Neuronal stem cell (in vitro differentiated cells): ENCODE results near the gene MDN1.
"Not testable (repeated sequence)": the region's sequence is repeated elsewhere in the genome, so short reads cannot be mapped to it uniquely, and the experiment has no call there.

Source experiments
- DNase-seq: peaks from one replicate; pipeline ENCODE4 v3.0.0-alpha.2; 2013; ENCODE audit warnings: low spot score
- H2AFZ ChIP-seq: one replicate; pipeline ENCODE4 v1.6.1; 2013; ENCODE audit warnings: mild to moderate bottlenecking, low read length, inconsistent platforms
- H2AK5ac ChIP-seq: 2 replicates; pipeline ENCODE4 v1.6.1; 2013; ENCODE audit warnings: low read depth, mild to moderate bottlenecking, inconsistent platforms, low read length, moderate library complexity, mixed read lengths
- H2BK120ac ChIP-seq: 2 replicates; pipeline ENCODE4 v1.6.1; 2013; ENCODE audit warnings: low read depth, mild to moderate bottlenecking, inconsistent platforms, low read length, moderate library complexity, mixed read lengths
- H2BK12ac ChIP-seq: one replicate; pipeline ENCODE4 v1.6.1; 2013; ENCODE audit warnings: low read length, inconsistent platforms
- H2BK15ac ChIP-seq: 2 replicates; pipeline ENCODE4 v1.6.1; 2013; ENCODE audit warnings: mild to moderate bottlenecking, low read length, inconsistent platforms, mixed read lengths
- H2BK5ac ChIP-seq: one replicate; pipeline ENCODE4 v1.6.1; 2013; ENCODE audit warnings: inconsistent platforms, mild to moderate bottlenecking, low read length, moderate library complexity
- H3K14ac ChIP-seq: one replicate; pipeline ENCODE4 v1.6.1; 2013; ENCODE audit warnings: low read length, inconsistent platforms
- H3K18ac ChIP-seq: 2 replicates; pipeline ENCODE4 v1.6.1; 2013; ENCODE audit warnings: low read length, inconsistent platforms
- H3K23ac ChIP-seq: 2 replicates; pipeline ENCODE4 v1.6.1; 2013; ENCODE audit warnings: low read depth, mild to moderate bottlenecking, mixed read lengths, low read length, inconsistent platforms; ENCODE audit not compliant: poor library complexity
- H3K27ac ChIP-seq: replicated peaks from 3 replicates; pipeline ENCODE4 v1.5.1; 2013; ENCODE audit warnings: low read length, inconsistent platforms
- H3K27me3 ChIP-seq, 3 experiments: 2 replicates each; pipeline ENCODE4 v1.6.1; 2013; ENCODE audit warnings: low read length in 3 of 3, mild to moderate bottlenecking in 2 of 3, inconsistent platforms in 1 of 3, low read depth in 1 of 3, mixed read lengths in 1 of 3, moderate library complexity in 1 of 3; ENCODE audit not compliant: control insufficient read depth in 3 of 3, insufficient read depth in 3 of 3
- H3K36me3 ChIP-seq, 2 donors: replicated peaks in 1 of 2; 2 replicates each; pipeline ENCODE4 v1.6.1; 2013; ENCODE audit warnings: low read length in 2 of 2; ENCODE audit not compliant: control insufficient read depth in 2 of 2, insufficient read depth in 2 of 2
- H3K4ac ChIP-seq: 2 replicates; pipeline ENCODE4 v1.6.1; 2013; ENCODE audit warnings: inconsistent platforms, mild to moderate bottlenecking, low read length, moderate library complexity
- H3K4me1 ChIP-seq, 2 donors: 1 replicate in 1 of 2; 2 replicates in 1 of 2; pipeline ENCODE4 v1.6.1; 2013; ENCODE audit warnings: low read length in 2 of 2, low read depth in 1 of 2; ENCODE audit not compliant: control insufficient read depth in 2 of 2, insufficient read depth in 1 of 2
- H3K4me2 ChIP-seq: one replicate; pipeline ENCODE4 v1.6.1; 2013; ENCODE audit warnings: mild to moderate bottlenecking, low read length, inconsistent platforms; ENCODE audit not compliant: insufficient read depth, poor library complexity, severe bottlenecking
- H3K4me3 ChIP-seq, 2 donors: 2 replicates each; pipeline ENCODE4 v1.5.1; 2013; ENCODE audit warnings: low read length in 2 of 2, mild to moderate bottlenecking in 2 of 2, inconsistent platforms in 1 of 2, moderate library complexity in 1 of 2
- H3K79me1 ChIP-seq: one replicate; pipeline ENCODE4 v1.6.1; 2013; ENCODE audit warnings: low read depth, mild to moderate bottlenecking, inconsistent platforms, low read length, moderate library complexity
- H3K9ac ChIP-seq: one replicate; pipeline ENCODE4 v1.6.1; 2013; ENCODE audit warnings: mild to moderate bottlenecking, low read depth, low read length, inconsistent platforms; ENCODE audit not compliant: poor library complexity
- H3K9me3 ChIP-seq, 2 donors: replicated peaks in 1 of 2; 2 replicates each; pipeline versions ENCODE3 to v1.6.1; 2013; ENCODE audit warnings: low read length in 2 of 2, mild to moderate bottlenecking in 2 of 2, inconsistent platforms in 1 of 2, low read depth in 1 of 2, mixed read lengths in 1 of 2, moderate library complexity in 1 of 2; ENCODE audit not compliant: control insufficient read depth in 2 of 2, insufficient read depth in 1 of 2
- H4K8ac ChIP-seq: one replicate; pipeline ENCODE4 v1.6.1; 2013; ENCODE audit warnings: low read depth, mild to moderate bottlenecking, inconsistent platforms, low read length, moderate library complexity
- H4K91ac ChIP-seq: one replicate; pipeline ENCODE4 v1.6.1; 2013; ENCODE audit warnings: low read length, low read depth, mild to moderate bottlenecking, inconsistent platforms; ENCODE audit not compliant: poor library complexity
- WGBS, 2 donors: extraction: QIAGEN DNeasy Blood & Tissue Kit; methylation state at CpG; one replicate each; pipeline ENCODE4 v1.1.7; 2013; ENCODE audit warnings: missing lambda C conversion rate in 2 of 2, mixed read lengths in 1 of 2; ENCODE audit not compliant: insufficient read length in 2 of 2, insufficient replicate concordance in 1 of 2; ENCODE audit errors: extremely low coverage in 2 of 2; 5-methylcytosine and 5-hydroxymethylcytosine counted together

Gene MDN1

DNA sequence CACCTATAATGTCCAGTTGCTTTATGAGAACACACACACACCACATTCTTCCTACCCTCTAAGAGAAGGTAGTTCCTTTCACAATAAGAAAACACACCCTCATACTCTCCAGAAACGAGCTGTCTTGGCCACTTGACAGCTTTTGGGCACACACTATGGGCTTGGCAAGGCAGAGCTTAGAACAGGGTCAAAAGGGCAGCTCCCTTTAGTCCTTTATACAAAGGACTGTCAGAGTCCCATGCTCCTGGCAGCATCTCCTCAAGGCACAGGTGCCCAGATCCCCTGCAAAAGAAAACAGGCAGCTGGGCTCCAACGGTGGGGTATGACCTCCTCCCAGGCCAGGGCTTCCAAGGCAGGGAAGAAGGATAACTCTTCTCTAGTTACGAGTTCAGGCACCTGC, 176.2 kb downstream of the MDN1 start:
- H3K27me3 ChIP-seq = no peaks in the 10 kb centered on the region
- H3K14ac ChIP-seq = no peak overlapping the region
- H3K9ac ChIP-seq = no peak overlapping the region
- no peak overlapping the region for H4K91ac ChIP-seq
- no peak overlapping the region for H3K18ac ChIP-seq
- WGBS, 2 donors = no CpG with 5 or more reads among the region's 3 CpGs
- no peak overlapping the region for H2BK15ac ChIP-seq
- no peaks in the 10 kb centered on the region for H3K9me3 ChIP-seq
- peaks cover 7 to 8% of the 10 kb centered on the region in 2 donors for H3K4me1 ChIP-seq
- no peak overlapping the region for H2BK5ac ChIP-seq
- no peak overlapping the region for H3K27ac ChIP-seq
- no peak overlapping the region for H2BK120ac ChIP-seq
- peaks cover 17 to 73% of the 10 kb centered on the region in 2 donors for H3K36me3 ChIP-seq
- no peak overlapping the region for H3K4me2 ChIP-seq
- H3K4me3 ChIP-seq = no peak overlapping the region
- H3K23ac ChIP-seq = no peak overlapping the region
- no peak overlapping the region for H4K8ac ChIP-seq
- no peak overlapping the region for H2AFZ ChIP-seq
- no peaks in the 10 kb centered on the region for H3K79me1 ChIP-seq
- H2BK12ac ChIP-seq = no peak overlapping the region
- no peak overlapping the region for H2AK5ac ChIP-seq
- DNase-seq = peak; percentile 23
- H3K4ac ChIP-seq = no peak overlapping the region

DNA sequence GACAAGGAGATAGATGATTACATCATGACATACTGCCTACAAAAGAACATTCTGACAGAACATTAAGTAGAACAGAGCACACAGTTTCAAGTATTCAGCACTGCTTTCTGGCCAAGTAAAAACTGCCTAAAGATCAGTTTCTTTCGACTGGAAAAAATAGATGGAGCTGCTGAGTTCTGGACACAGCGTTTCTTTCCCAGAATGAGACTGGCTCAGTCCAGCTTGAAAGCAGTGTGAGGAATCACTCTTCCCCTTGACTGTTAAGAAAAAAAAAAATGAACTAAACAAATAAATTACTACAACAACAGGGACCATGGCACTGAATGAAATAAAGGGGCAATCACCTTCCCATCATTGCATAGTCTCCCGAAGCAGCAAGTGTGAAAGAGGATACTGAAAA, 176.6 kb downstream of the MDN1 start:
- Histone ChIP-seq H2BK15ac (no peak overlapping the region), H3K4me3 (no peak overlapping the region), H3K36me3 (peaks cover 15 to 69% of the 10 kb centered on the region in 2 donors), H3K9ac (no peak overlapping the region), H3K4me2 (no peak overlapping the region), H4K91ac (no peak overlapping the region), H3K79me1 (no peaks in the 10 kb centered on the region), H3K27ac (no peak overlapping the region), H3K4ac (no peak overlapping the region), H3K4me1 (peaks cover 8% of the 10 kb centered on the region in 2 donors), H4K8ac (no peak overlapping the region), H3K14ac (no peak overlapping the region), H3K18ac (no peak overlapping the region), H2BK120ac (no peak overlapping the region), H3K23ac (no peak overlapping the region), H3K9me3 (no peaks in the 10 kb centered on the region), H2AFZ (no peak overlapping the region), H2BK12ac (no peak overlapping the region), H3K27me3 (no peaks in the 10 kb centered on the region), H2AK5ac (no peak overlapping the region), H2BK5ac (no peak overlapping the region)
- no peak for DNase-seq
- no CpG with 5 or more reads among the region's 3 CpGs for WGBS, 2 donors

DNA sequence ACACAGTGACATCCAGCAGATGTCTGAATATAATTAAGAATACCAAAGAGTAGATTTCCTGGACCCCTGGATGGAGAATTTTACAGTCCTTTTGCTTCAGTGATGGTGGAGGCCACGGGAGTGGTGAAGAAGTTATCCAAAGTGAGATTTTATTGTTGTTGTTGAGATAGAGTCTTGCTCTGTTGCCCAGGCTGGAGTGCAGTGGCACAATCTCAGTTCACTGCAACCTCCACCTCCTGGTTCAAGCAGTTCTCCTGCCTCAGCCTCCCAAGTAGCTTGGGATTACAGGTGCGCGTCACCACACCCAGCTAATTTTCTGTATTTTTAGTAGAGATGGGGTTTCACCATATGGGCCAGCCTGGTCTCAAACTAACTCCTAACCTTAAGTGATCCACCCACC, 178.0 kb downstream of the MDN1 start:
- not testable (repeated sequence) for H2BK120ac ChIP-seq, H3K79me1 ChIP-seq, H2AK5ac ChIP-seq, H4K91ac ChIP-seq, H3K9ac ChIP-seq, DNase-seq, H2BK15ac ChIP-seq, H3K4me3 ChIP-seq, H3K23ac ChIP-seq, H3K4me2 ChIP-seq, H4K8ac ChIP-seq, H3K4ac ChIP-seq, H2BK12ac ChIP-seq, H3K14ac ChIP-seq, H2AFZ ChIP-seq, H3K9me3 ChIP-seq, H3K27me3 ChIP-seq, H2BK5ac ChIP-seq, H3K18ac ChIP-seq, H3K27ac ChIP-seq
- WGBS, 2 donors = no CpG with 5 or more reads among the region's 3 CpGs
- peaks cover 10 to 12% of the 10 kb centered on the region in 2 donors for H3K4me1 ChIP-seq
- peaks cover 6 to 66% of the 10 kb centered on the region in 2 donors for H3K36me3 ChIP-seq

DNA sequence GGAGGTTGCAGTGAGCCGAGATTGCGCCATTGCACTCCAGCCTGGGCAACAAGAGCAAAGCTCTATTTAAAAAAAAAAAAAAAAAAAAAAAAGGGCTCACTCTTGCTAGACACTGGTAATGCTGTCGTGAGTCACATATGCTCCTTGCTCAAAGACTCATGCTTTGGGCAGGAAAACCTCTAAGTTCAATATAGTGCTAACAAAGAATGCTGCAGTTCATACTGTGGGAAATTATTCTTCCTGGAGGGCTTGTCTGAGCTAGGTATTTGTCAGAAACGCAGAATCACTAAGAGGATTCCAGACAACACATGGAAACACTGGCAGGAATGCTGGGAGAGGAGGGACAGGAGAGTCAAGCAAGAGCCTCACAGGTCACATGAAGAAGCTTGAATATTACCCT, 178.8 kb downstream of the MDN1 start:
- no CpG with 5 or more reads among the region's 4 CpGs for WGBS, 2 donors
- no peak overlapping the region for H2AK5ac ChIP-seq
- no peaks in the 10 kb centered on the region for H3K27me3 ChIP-seq
- H3K27ac ChIP-seq = no peak overlapping the region
- H3K4me1 ChIP-seq = peaks cover 10 to 12% of the 10 kb centered on the region in 2 donors
- no peak overlapping the region for H3K23ac ChIP-seq
- H2BK120ac ChIP-seq = no peak overlapping the region
- H3K14ac ChIP-seq = no peak overlapping the region
- H3K9ac ChIP-seq = no peak overlapping the region
- H3K79me1 ChIP-seq = no peaks in the 10 kb centered on the region
- H4K91ac ChIP-seq = no peak overlapping the region
- H3K4me2 ChIP-seq = no peak overlapping the region
- no peak overlapping the region for H4K8ac ChIP-seq
- H3K4ac ChIP-seq = no peak overlapping the region
- H2AFZ ChIP-seq = no peak overlapping the region
- no peak for DNase-seq
- H2BK12ac ChIP-seq = no peak overlapping the region
- no peaks in the 10 kb centered on the region for H3K9me3 ChIP-seq
- H3K4me3 ChIP-seq = no peak overlapping the region
- peaks cover 6 to 66% of the 10 kb centered on the region in 2 donors for H3K36me3 ChIP-seq
- no peak overlapping the region for H3K18ac ChIP-seq
- no peak overlapping the region for H2BK15ac ChIP-seq
- H2BK5ac ChIP-seq = no peak overlapping the region
